Activated CD4-positive, alpha-beta T cell treated with anti-CD3 and anti-CD28 coated beads for 1 hour (primary cell): ENCODE results near the gene JPT2.

Experiments used
- DNase-seq: peaks from one replicate; pipeline ENCODE4 v3.0.0-alpha.2; 2020

JPT2 gene

GRCh38 chr16:1653023-1653422 lies 25.1 kb upstream of the JPT2 start:
- no peak for DNase-seq

GRCh38 chr16:1654505-1655268 lies 23.4 kb upstream of the JPT2 start:
- DNase-seq = no peak

DNA sequence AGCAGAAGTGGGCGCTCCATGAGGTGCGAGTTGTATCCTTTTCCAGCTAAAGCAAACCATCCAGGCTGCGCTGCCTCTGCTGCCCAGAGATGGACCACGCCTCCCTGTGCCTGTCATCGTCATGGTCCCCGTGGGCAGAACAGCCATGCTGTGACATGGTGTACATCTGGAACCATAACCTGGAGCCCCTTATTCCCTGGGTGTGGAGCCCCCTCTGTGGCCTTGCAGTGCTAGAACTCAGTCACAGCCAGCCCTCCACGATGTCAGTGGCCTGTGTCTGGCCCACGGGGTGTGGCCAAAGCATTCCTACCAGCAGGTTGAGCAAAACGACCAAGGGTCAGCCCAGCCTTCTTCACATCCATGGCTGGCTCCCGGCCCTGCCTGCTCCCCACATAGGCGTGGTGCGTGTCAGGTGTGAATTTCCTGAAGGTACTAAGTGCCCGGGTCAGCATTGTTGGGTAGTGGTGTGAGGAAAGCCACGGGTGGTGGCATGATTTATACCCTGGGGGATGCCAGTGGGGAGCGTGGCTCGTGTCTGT lies 22.7 kb upstream of the JPT2 start:
- no peak for DNase-seq

GRCh38 chr16:1655909-1656807 lies 21.9 kb upstream of the JPT2 start:
- DNase-seq = no peak

- no peak for DNase-seq
Measured at GRCh38 chr16:1656808-1657617, 21.1 kb upstream of the JPT2 start.

- no peak for DNase-seq
Measured at GRCh38 chr16:1657841-1658240, 20.2 kb upstream of the JPT2 start.

GRCh38 chr16:1659031-1659430 lies 19.0 kb upstream of the JPT2 start:
- DNase-seq = no peak

DNA sequence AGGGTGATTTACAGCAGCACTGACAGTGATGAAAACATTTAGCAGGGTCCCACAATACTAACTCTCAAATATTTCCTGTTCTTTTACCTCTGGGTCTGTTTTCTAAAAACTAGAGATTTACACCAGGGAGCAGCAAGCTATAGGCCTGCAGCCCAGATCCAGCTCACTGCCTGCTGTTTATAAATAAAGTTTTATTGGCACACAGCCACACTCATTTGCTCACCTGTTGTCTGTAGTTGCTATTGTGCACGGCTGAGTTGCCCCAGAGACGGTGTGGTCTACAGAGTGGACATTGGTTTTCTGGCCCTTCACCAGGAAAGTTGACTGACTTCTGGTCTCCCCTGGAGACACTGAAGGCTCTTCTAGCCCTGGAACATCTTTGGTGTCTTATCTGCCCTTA lies 16.3 kb upstream of the JPT2 start:
- no peak for DNase-seq

GRCh38 chr16:1662543-1662942 lies 15.5 kb upstream of the JPT2 start:
- no peak for DNase-seq

DNA sequence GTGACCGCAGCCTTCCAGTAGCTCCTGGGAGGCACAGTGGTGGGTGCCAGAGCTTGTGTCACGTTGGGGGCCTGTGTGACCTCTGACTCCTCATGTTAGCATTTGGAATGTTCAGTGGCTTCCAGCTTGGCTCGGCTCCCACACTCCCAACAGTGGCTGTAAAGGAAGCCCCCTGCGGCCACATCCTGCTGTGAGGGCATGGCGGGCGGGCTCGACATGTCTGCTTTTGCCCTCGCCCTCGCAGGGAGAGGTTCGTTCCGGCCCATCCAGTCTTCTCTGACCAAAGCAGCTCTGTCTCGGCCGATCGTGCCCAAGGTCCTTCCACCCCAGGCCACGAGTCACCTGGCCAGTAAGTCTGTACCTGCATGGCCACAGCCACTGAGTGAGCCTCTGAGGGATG lies 12.2 kb upstream of the JPT2 start:
- no peak for DNase-seq

DNA sequence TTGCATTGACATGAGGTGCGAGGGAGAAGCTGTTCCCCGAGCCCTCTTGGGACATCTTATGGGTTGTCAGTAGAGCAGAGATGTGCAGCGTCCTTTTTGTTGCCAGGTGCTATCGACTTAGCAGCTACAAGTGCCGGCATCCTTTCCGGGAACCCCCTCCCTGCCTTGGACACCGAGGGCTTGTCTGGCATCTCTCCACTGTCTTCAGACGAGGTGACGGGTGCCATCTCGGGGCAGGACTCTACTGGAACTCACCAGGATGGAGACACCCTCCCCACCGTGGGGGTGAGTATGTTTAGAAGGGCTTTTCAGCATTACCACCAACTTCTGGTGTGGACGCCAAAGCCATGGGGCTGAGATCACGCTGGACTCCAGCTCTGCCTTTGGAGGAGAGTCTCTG lies 11.8 kb upstream of the JPT2 start:
- no peak for DNase-seq

- no peak for DNase-seq
Measured at GRCh38 chr16:1667271-1667670, 10.8 kb upstream of the JPT2 start.

DNA sequence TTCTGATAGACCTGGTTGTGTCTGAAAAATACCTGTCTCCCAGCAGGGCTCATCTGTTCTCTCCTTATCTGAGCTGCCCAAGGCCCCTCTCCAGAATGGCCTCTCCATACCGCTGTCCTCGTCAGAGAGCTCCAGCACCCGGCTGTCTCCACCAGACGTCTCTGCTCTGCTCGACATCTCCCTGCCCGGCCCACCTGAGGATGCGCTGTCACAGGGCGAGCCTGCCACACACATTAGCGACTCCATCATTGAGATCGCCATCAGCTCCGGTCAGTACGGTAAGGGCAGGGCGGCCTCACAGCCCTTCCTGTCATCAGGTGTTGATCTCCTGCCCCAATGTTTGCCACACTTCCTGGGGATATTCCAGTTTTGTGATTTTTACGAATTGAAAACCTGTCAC lies 10.2 kb upstream of the JPT2 start:
- no peak for DNase-seq

- no peak for DNase-seq
Measured at GRCh38 chr16:1668612-1669319, 9.3 kb upstream of the JPT2 start.

- no peak for DNase-seq
Measured at GRCh38 chr16:1669698-1670097, 8.4 kb upstream of the JPT2 start.

DNA sequence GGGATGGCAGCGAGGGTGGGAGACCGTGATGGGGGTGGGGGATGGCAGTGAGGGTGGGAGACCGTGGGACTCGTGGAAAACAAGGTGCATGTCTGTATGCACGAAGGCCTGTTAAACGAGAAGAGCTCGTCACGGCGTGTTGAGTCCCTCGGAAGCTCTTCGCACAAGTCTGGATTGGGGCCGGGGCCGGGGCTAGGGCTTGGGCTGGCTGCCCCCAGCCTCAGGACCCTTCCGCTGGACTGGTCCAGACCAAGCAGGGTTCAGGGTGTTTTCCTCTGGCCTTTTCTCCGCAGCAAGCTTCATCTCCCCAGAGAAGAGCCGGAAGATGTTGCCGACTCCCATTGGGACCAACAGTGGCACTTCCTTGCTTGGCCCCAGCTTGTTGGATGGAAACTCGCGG lies 7.7 kb upstream of the JPT2 start:
- DNase-seq = no peak

- no peak for DNase-seq
Measured at GRCh38 chr16:1670866-1671265, 7.2 kb upstream of the JPT2 start.

- no peak for DNase-seq
Measured at GRCh38 chr16:1673424-1674151, 4.5 kb upstream of the JPT2 start.

GRCh38 chr16:1674306-1674705 lies 3.8 kb upstream of the JPT2 start:
- no peak for DNase-seq

- no peak for DNase-seq
Measured at GRCh38 chr16:1674751-1675664, 3.1 kb upstream of the JPT2 start.

- DNase-seq = no peak
Measured at GRCh38 chr16:1676661-1677060, 1.4 kb upstream of the JPT2 start.
